ENCODE measurements around the gene GORAB. TPM values are rescaled to one million over a fixed set of nuclear protein-coding genes. Genes with fewer than 3 reads are reported as not detected.

Gene GORAB
- total and polyA plus RNA-seq, 10 of the 15 experiments (the other 5 are each of a cell fraction or from before 2014, with no cell fraction given) = 5.5 to 38.6 (median 10.3) TPM

- TF ChIP-seq CBFB (IDR thresholded peaks at IDR 0.05; ENCODE audit: low read depth) (no peak), MEF2B (IDR thresholded peaks at IDR 0.05; ENCODE audit: partially characterized antibody, poor library complexity, severe bottlenecking) (peak; percentile 68), EGR1 (IDR thresholded peaks at IDR 0.05; ENCODE audit: borderline replicate concordance in 1 of 2, low read depth in 2 of 2, low read length in 2 of 2) (no peak), SREBF1 (IDR thresholded peaks at IDR 0.05; ENCODE audit: low read length) (no peak), KDM1A (IDR thresholded peaks at IDR 0.05; ENCODE audit: borderline replicate concordance) (no peak), USF2 (IDR thresholded peaks at IDR 0.05; ENCODE audit: borderline replicate concordance, low read depth, low read length) (no peak), SUZ12 (IDR thresholded peaks at IDR 0.05; ENCODE audit: unreplicated experiment) (no peak), ASH2L (IDR thresholded peaks at IDR 0.05; ENCODE audit: borderline replicate concordance, low read depth) (no peak), DPF2 (IDR thresholded peaks at IDR 0.05) (peak; percentile 96), MYC (IDR thresholded peaks at IDR 0.05; ENCODE audit: insufficient read depth, insufficient read length, insufficient replicate concordance, low read length, severe bottlenecking) (no peak), RAD21 (IDR thresholded peaks at IDR 0.05; ENCODE audit: insufficient read depth, low read depth, low read length) (no peak), BMI1 (IDR thresholded peaks at IDR 0.05; ENCODE audit: borderline replicate concordance) (peak; percentile 88), PAX5 (IDR thresholded peaks at IDR 0.05; ENCODE audit: borderline replicate concordance, low read depth, low read length) (no peak), E2F8 (IDR thresholded peaks at IDR 0.05; ENCODE audit: low read depth, partially characterized antibody) (no peak), NFIC (IDR thresholded peaks at IDR 0.05; ENCODE audit: low read depth, low read length) (no peak), E2F4 (IDR thresholded peaks at IDR 0.05; ENCODE audit: low read depth, low read length) (no peak), SRF (IDR thresholded peaks at IDR 0.05; ENCODE audit: low read depth in 2 of 2, low read length in 2 of 2) (no peak), SMAD5 (IDR thresholded peaks at IDR 0.05; ENCODE audit: low read depth) (no peak), SMARCA5 (IDR thresholded peaks at IDR 0.05) (no peak), PRDM15 (CRISPR knock-in tag; IDR thresholded peaks at IDR 0.05) (no peak)
These were observed 13.5 kb downstream of the GORAB start (continued) for GRCh38 chr1:170545476-170545875.
